ENCODE data around the gene INO80B.

INO80B gene

DNA sequence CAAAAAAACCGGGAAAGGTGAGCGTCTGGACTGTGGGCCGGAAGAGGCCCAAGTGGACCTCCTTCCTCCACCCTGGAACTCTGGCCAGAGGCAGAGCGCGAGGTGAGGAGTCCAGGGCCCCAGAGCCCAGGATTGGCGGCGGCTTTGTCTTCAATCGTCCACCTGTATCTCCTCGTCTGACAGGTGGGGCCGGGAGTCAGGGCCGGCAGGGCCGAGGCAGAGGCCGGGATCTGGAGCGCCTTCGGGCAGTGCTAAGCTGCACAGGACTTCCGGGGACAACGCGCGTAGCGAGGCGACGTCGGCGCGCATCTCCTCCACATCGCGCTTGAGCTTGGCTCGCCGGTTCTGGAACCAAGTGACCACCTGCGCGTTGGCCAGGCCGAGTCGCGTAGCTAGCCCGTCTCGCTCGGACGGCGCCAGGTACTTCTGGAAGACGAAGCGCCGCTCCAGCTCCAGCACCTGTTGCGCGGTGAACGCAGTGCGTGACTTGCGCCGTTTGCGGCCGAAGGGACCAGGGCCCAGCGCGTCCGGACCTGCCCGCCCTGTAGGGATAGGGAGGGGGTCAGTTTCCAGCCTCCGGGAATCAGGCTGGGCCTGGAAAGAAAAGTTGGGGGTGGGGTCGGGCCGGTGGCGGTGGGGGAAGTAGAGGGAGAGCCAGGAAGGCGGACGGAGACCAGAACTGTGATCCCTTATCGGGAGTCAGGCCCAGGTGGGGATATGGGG lies 43.1 kb downstream of the INO80B start:
- TF ChIP-seq, protein P1, sequence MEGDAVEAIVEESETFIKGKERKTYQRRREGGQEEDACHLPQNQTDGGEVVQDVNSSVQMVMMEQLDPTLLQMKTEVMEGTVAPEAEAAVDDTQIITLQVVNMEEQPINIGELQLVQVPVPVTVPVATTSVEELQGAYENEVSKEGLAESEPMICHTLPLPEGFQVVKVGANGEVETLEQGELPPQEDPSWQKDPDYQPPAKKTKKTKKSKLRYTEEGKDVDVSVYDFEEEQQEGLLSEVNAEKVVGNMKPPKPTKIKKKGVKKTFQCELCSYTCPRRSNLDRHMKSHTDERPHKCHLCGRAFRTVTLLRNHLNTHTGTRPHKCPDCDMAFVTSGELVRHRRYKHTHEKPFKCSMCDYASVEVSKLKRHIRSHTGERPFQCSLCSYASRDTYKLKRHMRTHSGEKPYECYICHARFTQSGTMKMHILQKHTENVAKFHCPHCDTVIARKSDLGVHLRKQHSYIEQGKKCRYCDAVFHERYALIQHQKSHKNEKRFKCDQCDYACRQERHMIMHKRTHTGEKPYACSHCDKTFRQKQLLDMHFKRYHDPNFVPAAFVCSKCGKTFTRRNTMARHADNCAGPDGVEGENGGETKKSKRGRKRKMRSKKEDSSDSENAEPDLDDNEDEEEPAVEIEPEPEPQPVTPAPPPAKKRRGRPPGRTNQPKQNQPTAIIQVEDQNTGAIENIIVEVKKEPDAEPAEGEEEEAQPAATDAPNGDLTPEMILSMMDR (IDR thresholded peaks at IDR 0.05; ENCODE audit: low read depth, low read length, missing control alignments) = no peak
- Histone ChIP-seq H3K4me3 (ENCODE audit: low read depth, low read length) (peak overlapping the region; percentile 45), H3K27me3 (replicated peaks) (peaks cover 17% of the 10 kb centered on the region), H3K36me3 (replicated peaks) (peaks cover 7% of the 10 kb centered on the region), H3K27ac (no peak overlapping the region)
- in situ Hi-C loops (cut with HindIII; ENCODE audit: low pct_ligation_motif_present, low sequenced_read_pairs) = no loop called here
- DNase-seq = no peak

- TF ChIP-seq, protein P1 (IDR thresholded peaks at IDR 0.05; ENCODE audit: low read depth, low read length, missing control alignments) = no peak
Observed at GRCh38 chr2:74498500-74499266, 43.8 kb downstream of the INO80B start.

GRCh38 chr2:74499267-74499939 lies 44.5 kb downstream of the INO80B start, which contains the start of gene LBX2:
Gene LBX2 (minus strand): TSS chr2:74499603. CDS start chr2:74499537, 66 bp downstream.
- peaks cover 17% of the 10 kb centered on the region for H3K27me3 ChIP-seq (replicated peaks)
- no peak for DNase-seq
- TF ChIP-seq, protein P1 (IDR thresholded peaks at IDR 0.05; ENCODE audit: low read depth, low read length, missing control alignments) = no peak
- in situ Hi-C loops (cut with HindIII; ENCODE audit: low pct_ligation_motif_present, low sequenced_read_pairs) = no loop called here
- peak within 1 kb of the TSS; percentile 45 for H3K4me3 ChIP-seq (ENCODE audit: low read depth, low read length)
- no peaks in the 10 kb centered on the region for H3K36me3 ChIP-seq (replicated peaks)
- no peak within 1 kb of the TSS for H3K27ac ChIP-seq

More at GRCh38 chr2:74498500-74499266, 43.8 kb downstream of the INO80B start:
- peak overlapping the region; percentile 45 for H3K4me3 ChIP-seq (ENCODE audit: low read depth, low read length)
- peaks cover 6% of the 10 kb centered on the region for H3K36me3 ChIP-seq (replicated peaks)
- peaks cover 17% of the 10 kb centered on the region for H3K27me3 ChIP-seq (replicated peaks)
- in situ Hi-C loops (cut with HindIII; ENCODE audit: low pct_ligation_motif_present, low sequenced_read_pairs) = no loop called here
- H3K27ac ChIP-seq = no peak overlapping the region
- DNase-seq = no peak

- TF ChIP-seq, protein P1 (IDR thresholded peaks at IDR 0.05; ENCODE audit: low read depth, low read length, missing control alignments) = no peak
- Histone ChIP-seq H3K27me3 (replicated peaks) (peaks cover 17% of the 10 kb centered on the region), H3K4me3 (ENCODE audit: low read depth, low read length) (no peak overlapping the region), H3K36me3 (replicated peaks) (no peaks in the 10 kb centered on the region), H3K27ac (no peak overlapping the region)
- in situ Hi-C loops (cut with HindIII; ENCODE audit: low pct_ligation_motif_present, low sequenced_read_pairs) = no loop called here
- no peak for DNase-seq
Observed at GRCh38 chr2:74499940-74500577, 45.2 kb downstream of the INO80B start.

DNA sequence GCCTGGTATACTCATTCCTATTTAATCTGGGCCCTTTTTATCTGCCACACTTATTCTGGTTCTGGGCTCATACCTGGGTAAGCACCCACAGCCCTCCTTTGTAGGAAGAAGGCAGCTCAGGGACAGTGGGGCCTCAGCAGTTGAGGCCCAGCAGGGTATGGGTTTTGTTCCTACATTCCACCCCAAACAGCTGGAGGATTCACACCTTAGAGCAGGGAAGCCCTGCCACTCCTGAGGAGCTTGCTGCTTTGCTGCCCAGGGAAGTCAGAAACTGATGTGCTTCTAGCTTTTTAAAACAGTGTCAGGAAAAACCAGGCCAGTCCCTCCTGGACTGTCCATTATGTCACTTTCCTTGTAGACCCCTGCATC lies 45.7 kb downstream of the INO80B start:
- H3K36me3 ChIP-seq (replicated peaks) = peaks cover 3% of the 10 kb centered on the region
- H3K27me3 ChIP-seq (replicated peaks) = peaks cover 17% of the 10 kb centered on the region
- no peak overlapping the region for H3K4me3 ChIP-seq (ENCODE audit: low read depth, low read length)
- no peak for DNase-seq
- in situ Hi-C loops (cut with HindIII; ENCODE audit: low pct_ligation_motif_present, low sequenced_read_pairs) = no loop called here
- TF ChIP-seq, protein P1 (IDR thresholded peaks at IDR 0.05; ENCODE audit: low read depth, low read length, missing control alignments) = no peak
- no peak overlapping the region for H3K27ac ChIP-seq
